HG03558 (cell line): ENCODE data around the gene SYTL3.
"Not testable (repeated sequence)": the region's sequence is repeated elsewhere in the genome, so short reads cannot be mapped to it uniquely, and the experiment has no call there.

Experiments
- ATAC-seq: cut with Tn5 transposase; IDR thresholded peaks from one replicate; pipeline ENCODE4 v1.9.1; 2021; ENCODE audit warnings: moderate number of reproducible peaks; ENCODE audit not compliant: unreplicated experiment; ENCODE audit errors: extremely low read depth

Gene SYTL3

GRCh38 chr6:158636778-158637177 is 13.1 kb upstream of the SYTL3 start:
- no peak for ATAC-seq

GRCh38 chr6:158638324-158638854 is 11.5 kb upstream of the SYTL3 start:
- no peak for ATAC-seq

- no peak for ATAC-seq
Observed at GRCh38 chr6:158639056-158639455, 10.8 kb upstream of the SYTL3 start.

GRCh38 chr6:158640519-158640918 is 9.3 kb upstream of the SYTL3 start:
- no peak for ATAC-seq

GRCh38 chr6:158642097-158642601 is 7.7 kb upstream of the SYTL3 start:
- no peak for ATAC-seq

GRCh38 chr6:158643836-158644230 is 6.0 kb upstream of the SYTL3 start:
- no peak for ATAC-seq

GRCh38 chr6:158644231-158645063 is 5.4 kb upstream of the SYTL3 start, which contains the start of gene DYNLT1:
Gene DYNLT1 (minus strand): TSS chr6:158644743. CDS start chr6:158644708, 35 bp downstream.
- ATAC-seq: peak; percentile 32

- no peak for ATAC-seq
Observed at GRCh38 chr6:158645064-158646022, 4.5 kb upstream of the SYTL3 start.

GRCh38 chr6:158646023-158646910 is 3.6 kb upstream of the SYTL3 start:
- ATAC-seq: no peak

- ATAC-seq: no peak
Observed at GRCh38 chr6:158647501-158647900, 2.4 kb upstream of the SYTL3 start.

GRCh38 chr6:158648682-158649131 is 1.1 kb upstream of the SYTL3 start:
- ATAC-seq: no peak

GRCh38 chr6:158651981-158652737 is 2.3 kb downstream of the SYTL3 start:
- ATAC-seq: not testable (repeated sequence)

GRCh38 chr6:158653577-158654354 is 3.9 kb downstream of the SYTL3 start:
- peak; percentile 38 for ATAC-seq

- ATAC-seq: no peak
Observed at GRCh38 chr6:158654498-158654897, 4.6 kb downstream of the SYTL3 start.

- ATAC-seq: no peak
Observed at GRCh38 chr6:158654960-158655489, 5.2 kb downstream of the SYTL3 start.

- no peak for ATAC-seq
Observed at GRCh38 chr6:158655569-158656450, 6.0 kb downstream of the SYTL3 start.

- not testable (repeated sequence) for ATAC-seq
Observed at GRCh38 chr6:158656986-158657385, 7.1 kb downstream of the SYTL3 start.
